ENCODE measurements around the gene TAS2R38. TPM values are rescaled to one million over a fixed set of nuclear protein-coding genes. Genes with fewer than 3 reads are reported as not detected.

Gene TAS2R38
- total RNA-seq, 2 donors from 2014 or later = not detected

DNA sequence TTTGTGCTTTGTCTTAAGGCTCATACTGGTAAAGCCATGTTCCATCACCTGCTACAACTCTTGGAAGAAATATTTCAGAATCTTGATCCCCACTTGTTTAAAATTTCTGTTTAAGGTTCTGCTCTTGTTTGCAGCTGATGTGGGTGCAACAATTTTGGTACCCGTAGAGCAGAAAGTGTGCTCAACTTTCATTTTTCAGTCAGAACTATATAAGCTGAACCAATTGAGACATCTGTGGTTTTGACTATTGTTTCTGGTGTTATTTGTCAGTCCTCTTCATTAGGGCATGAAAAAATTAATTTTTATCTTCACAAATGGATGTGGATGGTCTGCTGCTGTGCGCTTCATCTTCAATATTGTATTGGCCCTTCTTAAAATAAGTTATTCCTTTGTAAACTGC is 33.0 kb upstream of the TAS2R38 start:
- no peak for DNase-seq
- WGBS, 2 experiments (ENCODE audit: insufficient coverage in 1 of 2, insufficient read length in 1 of 2) = 100% methylated on average over 2 of the region's 2 CpGs; no CpG with 5 or more reads in 1 of the 2 experiments
- H3K27ac ChIP-seq (ENCODE audit: low read depth, low read length) = no peak overlapping the region
- TF ChIP-seq, protein P1, sequence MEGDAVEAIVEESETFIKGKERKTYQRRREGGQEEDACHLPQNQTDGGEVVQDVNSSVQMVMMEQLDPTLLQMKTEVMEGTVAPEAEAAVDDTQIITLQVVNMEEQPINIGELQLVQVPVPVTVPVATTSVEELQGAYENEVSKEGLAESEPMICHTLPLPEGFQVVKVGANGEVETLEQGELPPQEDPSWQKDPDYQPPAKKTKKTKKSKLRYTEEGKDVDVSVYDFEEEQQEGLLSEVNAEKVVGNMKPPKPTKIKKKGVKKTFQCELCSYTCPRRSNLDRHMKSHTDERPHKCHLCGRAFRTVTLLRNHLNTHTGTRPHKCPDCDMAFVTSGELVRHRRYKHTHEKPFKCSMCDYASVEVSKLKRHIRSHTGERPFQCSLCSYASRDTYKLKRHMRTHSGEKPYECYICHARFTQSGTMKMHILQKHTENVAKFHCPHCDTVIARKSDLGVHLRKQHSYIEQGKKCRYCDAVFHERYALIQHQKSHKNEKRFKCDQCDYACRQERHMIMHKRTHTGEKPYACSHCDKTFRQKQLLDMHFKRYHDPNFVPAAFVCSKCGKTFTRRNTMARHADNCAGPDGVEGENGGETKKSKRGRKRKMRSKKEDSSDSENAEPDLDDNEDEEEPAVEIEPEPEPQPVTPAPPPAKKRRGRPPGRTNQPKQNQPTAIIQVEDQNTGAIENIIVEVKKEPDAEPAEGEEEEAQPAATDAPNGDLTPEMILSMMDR (conservative IDR thresholded peaks at IDR 0.05) = no peak
- no peak overlapping the region for H3K9ac ChIP-seq (ENCODE audit: extremely low read depth, low read length, poor library complexity, severe bottlenecking)
- H3K36me3 Mint-ChIP-seq (ENCODE audit: low read depth) = no peaks in the 10 kb centered on the region
- H3K4me1 Mint-ChIP-seq = peaks cover 8% of the 10 kb centered on the region
- H3K4me3 ChIP-seq (ENCODE audit: low read length) = no peak overlapping the region
- no peak overlapping the region for H3K4me3 Mint-ChIP-seq
- H3K36me3 ChIP-seq (ENCODE audit: control insufficient read depth, insufficient read depth, low read length) = no peaks in the 10 kb centered on the region
- H3K9me3 ChIP-seq (ENCODE audit: control insufficient read depth, low read length) = no peaks in the 10 kb centered on the region
- peaks cover 7% of the 10 kb centered on the region for H3K4me1 ChIP-seq (ENCODE audit: control insufficient read depth, insufficient read depth, low read length)
- H3K27ac Mint-ChIP-seq = no peak overlapping the region
- peaks cover 35% of the 10 kb centered on the region for H3K27me3 Mint-ChIP-seq (ENCODE audit: insufficient read depth)
- no peaks in the 10 kb centered on the region for H3K9me3 Mint-ChIP-seq
- peaks cover 7% of the 10 kb centered on the region for H3K27me3 ChIP-seq (ENCODE audit: control insufficient read depth, insufficient read depth, low read length, poor library complexity, severe bottlenecking)

GRCh38 chr7:142002179-142002578 is 28.6 kb upstream of the TAS2R38 start:
- no peak for DNase-seq
- Mint-ChIP-seq H3K27me3 (ENCODE audit: insufficient read depth) (peaks cover 8% of the 10 kb centered on the region), H3K9me3 (no peaks in the 10 kb centered on the region), H3K4me3 (no peak overlapping the region), H3K36me3 (ENCODE audit: low read depth) (no peaks in the 10 kb centered on the region), H3K27ac (no peak overlapping the region), H3K4me1 (no peaks in the 10 kb centered on the region)
- Histone ChIP-seq H3K4me1 (ENCODE audit: control insufficient read depth, insufficient read depth, low read length) (no peaks in the 10 kb centered on the region), H3K9ac (ENCODE audit: extremely low read depth, low read length, poor library complexity, severe bottlenecking) (no peak overlapping the region), H3K27ac (ENCODE audit: low read depth, low read length) (no peak overlapping the region), H3K27me3 (ENCODE audit: control insufficient read depth, insufficient read depth, low read length, poor library complexity, severe bottlenecking) (no peaks in the 10 kb centered on the region), H3K4me3 (ENCODE audit: low read length) (no peak overlapping the region), H3K36me3 (ENCODE audit: control insufficient read depth, insufficient read depth, low read length) (no peaks in the 10 kb centered on the region), H3K9me3 (ENCODE audit: control insufficient read depth, low read length) (no peaks in the 10 kb centered on the region)
- WGBS, 2 experiments (ENCODE audit: insufficient coverage in 1 of 2, insufficient read length in 1 of 2) = 90 to 100% methylated on average over 1 of the region's 1 CpG
- TF ChIP-seq, protein P1 (conservative IDR thresholded peaks at IDR 0.05) = no peak

GRCh38 chr7:142001163-142001874 is 27.7 kb upstream of the TAS2R38 start:
- H3K36me3 ChIP-seq (ENCODE audit: control insufficient read depth, insufficient read depth, low read length) = no peaks in the 10 kb centered on the region
- no peaks in the 10 kb centered on the region for H3K27me3 ChIP-seq (ENCODE audit: control insufficient read depth, insufficient read depth, low read length, poor library complexity, severe bottlenecking)
- H3K9ac ChIP-seq (ENCODE audit: extremely low read depth, low read length, poor library complexity, severe bottlenecking) = no peak overlapping the region
- 93 to 100% methylated on average over 1 to 4 of the region's 4 CpGs for WGBS, 2 experiments (ENCODE audit: insufficient coverage in 1 of 2, insufficient read length in 1 of 2)
- TF ChIP-seq, protein P1 (conservative IDR thresholded peaks at IDR 0.05) = no peak
- H3K9me3 Mint-ChIP-seq = no peaks in the 10 kb centered on the region
- no peak overlapping the region for H3K4me3 Mint-ChIP-seq
- no peaks in the 10 kb centered on the region for H3K9me3 ChIP-seq (ENCODE audit: control insufficient read depth, low read length)
- DNase-seq = no peak
- H3K27me3 Mint-ChIP-seq (ENCODE audit: insufficient read depth) = peaks cover 8% of the 10 kb centered on the region
- no peaks in the 10 kb centered on the region for H3K4me1 Mint-ChIP-seq
- no peak overlapping the region for H3K27ac ChIP-seq (ENCODE audit: low read depth, low read length)
- no peaks in the 10 kb centered on the region for H3K4me1 ChIP-seq (ENCODE audit: control insufficient read depth, insufficient read depth, low read length)
- H3K27ac Mint-ChIP-seq = no peak overlapping the region
- H3K4me3 ChIP-seq (ENCODE audit: low read length) = no peak overlapping the region
- H3K36me3 Mint-ChIP-seq (ENCODE audit: low read depth) = no peaks in the 10 kb centered on the region
